Occipital lobe (tissue), 2 donors: ENCODE measurements around the gene PFAS. TPM values are rescaled to one million over a fixed set of nuclear protein-coding genes. Genes with fewer than 3 reads are reported as not detected.

Experiments
- DNase-seq: peaks from one replicate; lab custom pipeline; 2025; lab: John Stamatoyannopoulos, UW
- total RNA-seq: library from RNA; depleted of rRNA; stranded (reverse); fragments of >200 nt; gene quantifications from one replicate; pipeline ENCODE4 v1.2.3, GENCODE V29; 2014

The PFAS gene
- total RNA-seq, 1 donor from 2014 or later: 20.0 TPM

GRCh38 chr17:8268550-8269298, 19.6 kb downstream of the PFAS start:
- no peak for DNase-seq

GRCh38 chr17:8272421-8272820, 23.3 kb downstream of the PFAS start:
- no peak for DNase-seq

- DNase-seq: no peak
Measured at GRCh38 chr17:8273884-8274444, 24.9 kb downstream of the PFAS start.

- no peak for DNase-seq
Measured at GRCh38 chr17:8274816-8275215, 25.7 kb downstream of the PFAS start.

GRCh38 chr17:8275421-8276290, 26.6 kb downstream of the PFAS start:
- DNase-seq: no peak

- no peak for DNase-seq
Measured at GRCh38 chr17:8277317-8277716, 28.2 kb downstream of the PFAS start.

GRCh38 chr17:8282345-8282744, 33.3 kb downstream of the PFAS start:
- DNase-seq: no peak

- DNase-seq: no peak
Measured at GRCh38 chr17:8283356-8283755, 34.3 kb downstream of the PFAS start.

- no peak for DNase-seq
Measured at GRCh38 chr17:8284126-8284525, 35.0 kb downstream of the PFAS start.

GRCh38 chr17:8285270-8286181, 36.4 kb downstream of the PFAS start:
- DNase-seq: no peak

GRCh38 chr17:8287651-8288335, 38.7 kb downstream of the PFAS start:
- no peak for DNase-seq

- peak; percentile 80 for DNase-seq
Measured at GRCh38 chr17:8288336-8289102, 39.4 kb downstream of the PFAS start, which contains the start of gene RANGRF. TSS of gene RANGRF (plus strand) at chr17:8288670. CDS start at chr17:8288789, 119 bp downstream.

- no peak for DNase-seq
Measured at GRCh38 chr17:8289103-8289397, 40.0 kb downstream of the PFAS start.

GRCh38 chr17:8290043-8290442, 41.0 kb downstream of the PFAS start:
- no peak for DNase-seq

GRCh38 chr17:8292639-8293395, 43.7 kb downstream of the PFAS start:
- no peak for DNase-seq

- DNase-seq: no peak
Measured at GRCh38 chr17:8294361-8294760, 45.3 kb downstream of the PFAS start.

GRCh38 chr17:8294814-8295316, 45.8 kb downstream of the PFAS start:
- no peak for DNase-seq

- DNase-seq: no peak
Measured at GRCh38 chr17:8300226-8300625, 51.1 kb downstream of the PFAS start.

- DNase-seq: peak; percentile 32
Measured at GRCh38 chr17:8300627-8301242, 51.6 kb downstream of the PFAS start.
